Muscle layer of duodenum (tissue), 2 donors: Measurements from ENCODE around the gene EPS8.
A peak's percentile ranks its signal among the peaks of the same experiment; 100 is the strongest.

Experiments
- H3K27ac ChIP-seq: one replicate; pipeline ENCODE4 v1.7.0; 2013; ENCODE audit warnings: mild to moderate bottlenecking, low read length
- H3K27me3 ChIP-seq: one replicate; pipeline ENCODE4 v1.7.0; 2013; ENCODE audit warnings: low read depth, mild to moderate bottlenecking, control low read depth, low read length
- H3K36me3 ChIP-seq, 2 donors: one replicate each; pipeline ENCODE4 v1.7.0; 2013; ENCODE audit warnings: low read length in 2 of 2, control low read depth in 1 of 2, mild to moderate bottlenecking in 1 of 2; ENCODE audit not compliant: insufficient read depth in 2 of 2, control insufficient read depth in 1 of 2
- H3K4me1 ChIP-seq, 2 donors: one replicate each; pipeline ENCODE4 v1.7.0; 2013; ENCODE audit warnings: low read length in 2 of 2, mild to moderate bottlenecking in 2 of 2, control low read depth in 1 of 2, moderate library complexity in 1 of 2; ENCODE audit not compliant: insufficient read depth in 2 of 2, control insufficient read depth in 1 of 2
- H3K4me3 ChIP-seq, 2 donors: one replicate each; pipeline ENCODE4 v1.7.0; 2013; ENCODE audit warnings: low read length in 2 of 2, low read depth in 1 of 2, mild to moderate bottlenecking in 1 of 2
- H3K9me3 ChIP-seq, 2 donors: one replicate each; pipeline ENCODE4 v1.7.0; 2013; ENCODE audit warnings: low read length in 2 of 2, control low read depth in 1 of 2, mild to moderate bottlenecking in 1 of 2; ENCODE audit not compliant: control insufficient read depth in 1 of 2
- donor health status: healthy.

The EPS8 gene

DNA sequence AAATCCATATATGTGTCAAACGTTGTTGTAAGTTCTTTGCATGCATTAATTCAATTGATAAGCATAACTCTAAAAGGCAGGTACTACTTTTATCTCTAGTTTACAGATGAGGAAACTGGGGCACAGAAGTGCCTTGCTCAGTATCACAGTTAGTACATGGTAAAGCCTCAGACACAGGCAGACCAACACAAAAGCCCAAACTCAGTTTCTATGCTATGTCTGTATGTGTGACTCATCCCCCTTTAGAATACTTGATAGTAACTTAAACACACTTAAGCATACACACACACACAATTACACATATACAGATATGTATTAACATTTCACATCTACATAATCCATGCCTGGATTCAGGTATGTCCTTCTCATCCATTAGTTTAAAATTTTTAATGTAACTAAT lies 88.0 kb downstream of the EPS8 start:
- no peaks in the 10 kb centered on the region for H3K27me3 ChIP-seq
- H3K9me3 ChIP-seq: no peaks in the 10 kb centered on the region
- peaks cover 6 to 22% of the 10 kb centered on the region in 2 donors for H3K4me1 ChIP-seq
- H3K36me3 ChIP-seq: no peaks in the 10 kb centered on the region
- H3K4me3 ChIP-seq: no peak overlapping the region
- H3K27ac ChIP-seq: peak overlapping the region; percentile 82

DNA sequence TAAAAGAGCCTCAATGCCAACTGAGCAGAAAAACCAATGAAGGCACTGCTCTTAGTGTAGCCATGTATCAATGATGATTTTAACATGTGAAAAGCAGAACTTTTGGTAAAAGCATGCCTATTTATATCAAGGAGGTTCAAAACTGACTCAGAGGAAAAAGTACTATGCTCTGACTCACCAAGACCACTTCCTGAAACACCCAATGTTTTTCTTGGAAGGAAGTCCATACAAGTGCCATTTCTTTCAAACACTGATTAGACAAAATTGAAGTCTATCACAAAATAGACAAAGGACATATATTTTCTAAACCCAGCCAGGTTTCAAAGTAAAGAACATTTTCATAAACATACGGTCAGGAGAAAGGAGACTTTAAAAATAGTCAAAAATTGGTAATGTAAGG lies 88.6 kb downstream of the EPS8 start:
- H3K4me3 ChIP-seq: peak overlapping the region in 1 of 2 donors; percentile 30
- no peaks in the 10 kb centered on the region for H3K27me3 ChIP-seq
- H3K9me3 ChIP-seq: no peaks in the 10 kb centered on the region
- H3K36me3 ChIP-seq: no peaks in the 10 kb centered on the region
- H3K4me1 ChIP-seq: peaks cover 6 to 22% of the 10 kb centered on the region in 2 donors
- peak overlapping the region; percentile 82 for H3K27ac ChIP-seq

DNA sequence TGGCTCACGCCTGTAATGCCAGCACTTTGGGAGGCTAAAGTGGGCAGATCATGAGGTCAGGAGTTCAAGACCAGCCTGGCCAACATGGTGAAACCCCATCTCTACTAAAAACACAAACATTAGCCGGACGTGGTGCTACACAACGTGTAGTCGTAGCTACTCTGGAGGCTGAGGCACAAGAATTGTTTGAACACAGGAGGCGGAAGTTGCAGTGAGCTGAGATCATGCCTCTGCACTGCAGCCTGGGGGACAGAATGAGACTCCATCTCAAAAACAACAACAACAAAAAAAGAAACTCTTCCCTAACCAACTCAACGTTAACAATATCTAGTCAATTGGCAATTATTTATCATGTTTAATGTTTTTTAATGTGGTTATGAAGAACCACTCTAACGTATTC lies 89.3 kb downstream of the EPS8 start:
- H3K36me3 ChIP-seq: no peaks in the 10 kb centered on the region
- H3K4me3 ChIP-seq: no peak overlapping the region
- no peaks in the 10 kb centered on the region for H3K27me3 ChIP-seq
- H3K27ac ChIP-seq: peak overlapping the region; percentile 82
- H3K9me3 ChIP-seq: no peaks in the 10 kb centered on the region
- H3K4me1 ChIP-seq: peaks cover 6 to 22% of the 10 kb centered on the region in 2 donors

DNA sequence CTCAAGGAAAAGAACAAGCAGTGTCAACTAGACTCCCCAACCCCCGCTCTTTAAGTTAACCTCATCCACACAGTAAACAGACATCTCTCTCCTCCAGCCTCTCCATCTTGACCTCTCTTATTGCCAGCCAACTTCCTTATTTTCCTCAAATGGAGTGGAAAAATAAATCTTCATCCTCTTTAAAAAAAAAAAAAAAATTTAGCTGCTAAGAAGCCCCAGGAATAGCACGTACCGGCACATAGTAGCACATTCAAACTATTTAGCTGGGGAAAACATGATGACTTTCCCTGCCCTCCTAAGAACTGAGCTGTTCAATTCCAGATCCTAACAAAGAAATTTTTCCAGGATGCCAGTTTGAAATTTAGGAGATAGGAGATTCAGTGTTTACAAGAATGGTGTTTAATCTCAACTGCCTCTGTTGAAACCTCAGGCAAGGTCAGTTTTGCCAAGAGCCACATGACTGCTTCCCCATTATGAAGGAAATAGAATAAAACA lies 90.8 kb downstream of the EPS8 start:
- peaks cover 6 to 22% of the 10 kb centered on the region in 2 donors for H3K4me1 ChIP-seq
- no peaks in the 10 kb centered on the region for H3K9me3 ChIP-seq
- H3K4me3 ChIP-seq: no peak overlapping the region
- no peaks in the 10 kb centered on the region for H3K36me3 ChIP-seq
- H3K27me3 ChIP-seq: no peaks in the 10 kb centered on the region
- peak overlapping the region; percentile 65 for H3K27ac ChIP-seq

DNA sequence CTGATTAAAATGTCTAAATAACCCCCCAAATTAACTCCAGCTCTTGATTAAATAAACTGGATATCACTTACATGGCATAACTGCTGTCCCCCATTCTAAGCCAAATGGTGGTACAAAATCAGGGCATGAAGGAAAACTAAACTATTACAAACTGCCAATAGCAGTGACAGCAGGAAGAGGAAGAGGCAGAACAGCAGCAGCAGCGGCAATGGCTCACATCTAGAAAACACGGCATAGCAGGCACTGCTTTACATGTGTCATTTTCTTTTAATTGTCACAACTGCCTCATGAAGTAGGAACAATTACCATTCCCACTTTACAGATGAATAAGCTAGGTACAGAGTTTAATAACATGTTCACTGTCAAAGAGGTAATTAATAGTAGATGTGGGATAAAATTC lies 92.0 kb downstream of the EPS8 start:
- Histone ChIP-seq H3K27ac (peak overlapping the region; percentile 35), H3K9me3 (no peaks in the 10 kb centered on the region), H3K27me3 (no peaks in the 10 kb centered on the region), H3K4me1 (peaks cover 4 to 22% of the 10 kb centered on the region in 2 donors), H3K4me3 (no peak overlapping the region), H3K36me3 (no peaks in the 10 kb centered on the region)

DNA sequence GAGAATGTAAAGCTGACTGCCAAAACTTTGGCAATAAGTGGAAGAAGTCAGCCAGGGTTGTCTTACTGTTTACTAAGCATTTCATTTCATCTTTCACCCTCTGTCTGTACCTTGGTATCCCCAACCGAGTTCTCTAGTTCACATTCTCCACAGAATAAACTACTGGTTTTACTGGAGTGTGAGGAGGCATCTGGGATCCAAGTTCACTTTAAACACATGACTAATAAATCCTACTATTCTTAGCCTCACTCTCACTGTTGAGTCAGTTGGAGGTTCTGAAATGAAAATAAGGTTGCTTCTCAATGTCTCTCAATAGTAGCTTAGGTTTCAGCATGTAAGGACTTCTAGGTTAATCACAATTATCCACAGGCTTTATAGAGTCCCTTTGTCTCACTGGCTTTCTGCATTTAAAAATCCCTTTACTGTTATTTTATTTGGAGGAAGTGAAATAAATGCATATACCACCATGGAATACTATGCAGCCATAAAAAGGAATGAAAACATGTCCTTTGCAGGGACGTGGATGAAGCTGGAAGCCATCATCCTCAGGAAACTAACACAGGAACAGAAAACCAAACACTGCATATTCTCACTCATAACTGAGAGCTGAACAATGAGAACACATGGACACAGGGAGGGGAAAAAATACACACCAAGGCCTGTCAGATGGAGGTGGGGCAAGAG lies 95.8 kb downstream of the EPS8 start:
- Histone ChIP-seq H3K4me1 (peaks cover 8 to 12% of the 10 kb centered on the region in 2 donors), H3K27ac (no peak overlapping the region), H3K27me3 (no peaks in the 10 kb centered on the region), H3K9me3 (no peaks in the 10 kb centered on the region), H3K36me3 (no peaks in the 10 kb centered on the region), H3K4me3 (no peak overlapping the region)

DNA sequence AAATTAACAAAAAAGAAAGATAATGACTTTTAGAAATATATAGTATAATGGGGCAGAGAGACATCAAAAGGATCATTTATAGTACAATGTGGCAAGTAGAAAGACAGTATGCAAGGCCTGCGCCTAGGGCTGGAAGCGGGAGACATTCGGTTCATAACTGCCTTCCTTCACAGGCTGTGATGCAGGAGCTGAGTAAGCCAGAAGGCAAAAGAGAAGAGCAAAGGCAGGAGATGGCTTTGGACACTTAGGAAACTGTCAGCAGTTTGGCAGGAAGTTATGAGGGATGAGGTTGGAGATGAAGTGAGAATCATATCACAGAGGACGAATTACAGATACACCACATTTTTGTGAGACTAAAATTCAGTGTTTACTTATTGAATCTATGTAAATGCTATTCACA lies 97.8 kb downstream of the EPS8 start:
- H3K4me1 ChIP-seq: peaks cover 12 to 15% of the 10 kb centered on the region in 2 donors
- peak overlapping the region; percentile 40 for H3K27ac ChIP-seq
- no peaks in the 10 kb centered on the region for H3K36me3 ChIP-seq
- no peaks in the 10 kb centered on the region for H3K9me3 ChIP-seq
- H3K4me3 ChIP-seq: no peak overlapping the region
- H3K27me3 ChIP-seq: no peaks in the 10 kb centered on the region

DNA sequence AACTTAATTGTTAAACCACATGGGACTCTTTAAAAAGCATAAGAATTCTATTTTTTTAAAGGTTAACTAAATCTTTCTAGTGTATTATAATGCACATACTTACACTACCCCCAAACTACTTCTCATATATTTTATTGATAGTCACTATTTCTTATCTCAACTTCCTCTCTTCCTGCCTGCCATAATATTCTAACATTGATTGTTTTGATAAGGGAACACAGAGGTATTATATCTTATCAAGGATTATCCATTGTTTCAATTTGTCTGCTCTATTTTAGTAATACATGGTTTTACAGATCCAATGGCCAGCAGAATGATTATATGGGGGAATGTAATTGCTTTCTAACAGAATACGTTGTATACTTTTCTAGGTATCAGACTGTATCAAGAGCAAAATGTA lies 98.9 kb downstream of the EPS8 start:
- H3K27ac ChIP-seq: peak overlapping the region; percentile 35
- no peaks in the 10 kb centered on the region for H3K27me3 ChIP-seq
- peaks cover 12 to 15% of the 10 kb centered on the region in 2 donors for H3K4me1 ChIP-seq
- no peak overlapping the region for H3K4me3 ChIP-seq
- H3K9me3 ChIP-seq: no peaks in the 10 kb centered on the region
- no peaks in the 10 kb centered on the region for H3K36me3 ChIP-seq

DNA sequence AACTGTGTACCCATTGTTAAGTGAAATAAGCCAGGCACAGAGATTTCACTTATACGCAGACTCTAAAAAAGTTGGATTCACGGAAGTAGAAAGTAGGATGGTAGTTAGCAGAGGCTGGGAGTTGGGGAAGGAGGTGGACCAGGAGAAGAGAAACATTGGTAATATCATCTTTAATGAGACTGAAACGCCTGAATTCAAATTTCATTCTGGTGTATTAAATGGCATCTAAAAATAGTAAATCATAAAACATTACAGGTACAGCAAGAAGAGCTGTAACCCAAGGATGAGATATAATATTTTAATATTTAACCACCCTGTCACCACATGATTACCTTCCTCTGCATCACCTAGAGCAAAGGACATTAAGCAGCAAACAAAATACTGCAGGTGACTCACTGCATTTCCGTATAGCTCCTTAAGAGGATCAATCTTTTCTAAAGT lies 99.4 kb downstream of the EPS8 start:
- Histone ChIP-seq H3K36me3 (no peaks in the 10 kb centered on the region), H3K27me3 (no peaks in the 10 kb centered on the region), H3K9me3 (no peaks in the 10 kb centered on the region), H3K4me3 (no peak overlapping the region), H3K4me1 (peaks cover 12 to 15% of the 10 kb centered on the region in 2 donors), H3K27ac (peak overlapping the region; percentile 35)

DNA sequence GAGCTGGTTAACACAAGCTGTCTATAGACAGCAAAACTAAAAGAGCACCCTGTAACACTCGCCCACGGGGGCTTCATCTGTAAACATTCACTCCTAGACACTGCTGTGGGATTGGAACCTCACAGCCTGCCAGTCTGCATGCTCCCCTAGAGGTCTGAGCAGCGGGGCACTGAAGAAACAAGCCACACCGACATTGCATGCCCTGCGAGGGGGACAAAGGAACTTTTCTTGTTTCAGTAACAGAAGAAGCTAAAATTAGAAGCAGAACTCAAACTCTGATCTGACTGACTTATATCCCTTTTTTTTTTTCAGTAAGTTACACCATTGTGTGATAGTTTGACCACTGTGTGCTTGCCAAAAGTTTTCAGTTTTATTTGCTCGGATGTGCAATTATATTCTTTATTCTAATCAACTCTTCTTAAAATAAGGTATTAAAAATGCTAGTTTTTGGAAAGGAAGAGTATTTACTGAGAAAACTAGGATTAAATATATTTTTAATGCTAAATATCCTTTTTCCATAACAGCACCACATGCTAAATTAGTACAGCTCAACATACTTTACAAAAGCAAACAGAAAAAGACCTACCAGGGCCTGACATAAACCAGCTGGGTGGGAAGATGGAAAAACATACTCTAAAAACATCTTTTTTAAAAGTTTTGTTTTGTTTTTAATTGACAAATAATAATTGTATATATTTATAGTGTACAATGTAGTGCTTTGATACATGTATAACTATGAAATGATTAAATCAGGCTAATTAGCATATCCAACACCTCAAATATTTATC lies 100.2 kb downstream of the EPS8 start:
- H3K9me3 ChIP-seq: no peaks in the 10 kb centered on the region
- peaks cover 12 to 15% of the 10 kb centered on the region in 2 donors for H3K4me1 ChIP-seq
- H3K27me3 ChIP-seq: no peaks in the 10 kb centered on the region
- no peak overlapping the region for H3K27ac ChIP-seq
- peak overlapping the region; percentile 15 to 42 for H3K4me3 ChIP-seq
- H3K36me3 ChIP-seq: no peaks in the 10 kb centered on the region

DNA sequence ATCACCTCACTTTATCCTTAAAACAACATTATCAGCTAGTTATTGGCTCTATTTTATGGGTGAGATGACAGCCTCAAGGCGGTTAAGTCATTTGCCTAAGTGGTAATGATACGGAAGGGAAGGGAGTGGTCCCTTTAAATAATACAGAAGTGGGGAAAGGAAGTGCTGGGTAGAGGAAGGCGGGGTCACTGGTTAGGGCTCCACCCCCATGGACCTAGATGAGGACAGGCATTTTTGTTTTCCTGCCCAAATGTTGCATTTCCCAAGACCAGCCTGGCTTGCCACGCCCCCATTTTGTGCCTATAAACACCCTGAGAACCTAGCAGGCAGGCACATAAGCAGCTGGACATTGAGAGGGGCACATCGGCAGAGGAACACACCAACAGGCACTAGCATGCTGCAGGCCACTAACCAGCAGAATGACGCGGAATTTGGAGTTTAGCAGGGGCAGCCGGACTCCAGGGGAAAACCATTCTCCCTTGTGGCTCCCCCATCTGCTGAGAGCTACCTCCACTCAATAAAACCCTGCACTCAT lies 100.9 kb downstream of the EPS8 start:
- Histone ChIP-seq H3K27me3 (no peaks in the 10 kb centered on the region), H3K27ac (no peak overlapping the region), H3K9me3 (no peaks in the 10 kb centered on the region), H3K4me1 (peaks cover 12 to 15% of the 10 kb centered on the region in 2 donors), H3K36me3 (no peaks in the 10 kb centered on the region), H3K4me3 (peak overlapping the region; percentile 15 to 42)
